ENCODE measurements around the gene DGKB. TPM values are rescaled to one million over a fixed set of nuclear protein-coding genes. Genes with fewer than 3 reads are reported as not detected.

The DGKB gene
- total RNA-seq, 1 donor = not detected

DNA sequence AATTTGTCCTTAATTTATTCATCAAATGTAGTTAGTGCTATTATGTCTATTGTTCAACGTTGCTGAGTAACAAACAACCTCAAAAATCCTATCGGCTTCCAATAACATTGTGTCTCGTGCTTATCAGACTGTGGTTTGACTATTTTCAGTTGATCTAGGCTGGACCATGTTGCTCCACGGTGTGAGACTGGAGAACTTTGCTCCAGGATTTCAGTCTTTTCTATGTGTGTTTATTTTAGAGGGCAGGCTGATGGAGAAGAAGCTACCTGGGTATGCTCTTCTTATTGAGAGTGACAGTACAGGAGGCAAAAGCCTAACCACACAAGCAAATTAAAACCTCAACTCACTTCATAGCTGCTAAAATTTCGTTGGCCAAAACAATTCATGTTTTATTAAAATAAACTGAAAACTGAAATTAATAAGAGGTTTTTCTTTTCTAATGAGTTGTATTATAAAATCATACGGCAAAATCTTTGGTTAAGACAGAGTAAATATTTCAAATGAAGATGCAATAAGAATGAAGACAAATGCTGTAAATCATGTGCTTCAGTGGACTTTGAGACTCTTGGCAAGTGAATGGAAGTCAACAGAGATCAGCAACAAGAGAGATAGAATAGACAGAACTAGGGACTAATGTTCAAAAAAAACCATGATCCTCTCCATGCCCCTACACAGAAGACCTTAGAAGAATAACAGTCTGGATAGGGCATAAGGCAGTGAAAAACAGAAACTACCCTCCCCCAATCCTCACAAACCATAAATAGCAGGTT is 495.1 kb downstream of the DGKB start:
- DNase-seq (ENCODE audit: low read depth in 2 of 3, low spot score in 2 of 3) = no peak

DNA sequence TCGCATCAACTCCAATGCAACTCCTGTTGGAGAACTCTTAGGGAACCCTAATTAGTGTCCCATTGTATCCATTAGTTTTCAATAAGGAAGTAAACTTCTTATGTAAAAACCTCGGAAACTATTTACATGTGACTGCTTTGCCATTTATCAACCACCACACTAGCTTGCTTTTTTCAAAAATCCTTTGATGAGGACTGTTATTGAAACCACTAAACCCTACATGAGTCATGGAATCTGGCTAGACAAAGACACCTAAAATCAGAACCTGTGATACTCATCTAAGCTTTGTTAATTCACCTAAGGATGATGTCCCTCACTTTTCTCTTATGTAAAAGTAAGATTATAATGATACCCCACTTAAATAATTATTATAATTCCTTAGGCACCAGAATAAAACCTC is 499.0 kb downstream of the DGKB start:
- DNase-seq (ENCODE audit: low read depth in 2 of 3, low spot score in 2 of 3) = no peak

DNA sequence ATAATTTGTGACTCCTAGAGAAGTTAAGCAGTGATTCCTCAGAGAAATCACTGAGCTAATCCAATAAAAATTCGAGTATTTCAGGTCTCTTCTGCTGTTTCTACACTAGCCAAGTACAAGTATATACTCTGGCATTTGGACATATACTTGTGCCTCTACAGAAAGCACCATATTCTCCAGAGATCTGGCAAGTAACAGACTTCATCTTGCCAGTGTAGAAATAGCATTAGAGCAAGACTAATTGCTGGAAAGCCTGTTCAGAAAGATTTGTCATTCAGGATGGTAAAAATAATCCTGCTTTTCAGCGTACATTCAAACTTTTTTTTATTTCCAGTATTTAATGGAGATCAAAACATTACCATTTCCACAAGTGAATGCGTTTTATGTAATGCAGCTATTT is 502.3 kb downstream of the DGKB start:
- DNase-seq (ENCODE audit: low read depth in 2 of 3, low spot score in 2 of 3) = no peak

DNA sequence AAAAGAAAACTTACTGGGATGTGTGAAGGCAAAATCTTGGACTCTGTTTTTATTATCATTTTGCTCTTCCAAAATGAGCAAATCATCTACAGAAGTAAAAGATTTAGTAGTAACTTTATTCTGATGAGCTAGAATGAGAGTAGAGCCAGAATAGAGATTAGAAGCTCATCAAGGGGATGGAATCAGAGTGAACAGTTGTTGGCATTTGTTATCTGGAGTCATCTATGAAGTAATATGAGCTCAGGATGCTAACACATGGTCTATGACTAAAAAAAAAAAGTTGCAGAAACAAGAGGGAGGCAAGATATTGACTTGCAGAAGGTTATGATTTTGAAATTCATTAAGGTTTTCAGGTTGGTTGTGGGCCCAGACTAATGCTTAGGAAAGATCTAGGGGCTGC is 504.0 kb downstream of the DGKB start:
- DNase-seq (ENCODE audit: low read depth in 2 of 3, low spot score in 2 of 3) = no peak

DNA sequence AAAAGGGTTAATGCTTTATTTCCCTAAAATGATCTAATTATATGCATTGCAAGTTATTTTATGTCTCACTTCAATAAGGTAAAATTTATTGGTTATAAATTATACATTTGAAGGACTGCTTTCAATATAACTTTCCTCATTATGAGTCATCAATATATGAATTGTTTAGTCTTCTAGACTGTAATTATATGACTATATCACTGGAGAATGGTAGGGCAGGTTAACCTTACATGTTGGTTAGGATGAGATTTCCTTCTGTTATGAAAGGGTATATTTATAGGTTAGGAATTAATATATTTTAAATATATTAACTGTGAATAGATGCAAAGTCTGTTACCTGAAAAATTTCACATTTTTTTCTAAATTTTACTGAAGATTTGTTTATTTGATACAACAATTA is 506.7 kb downstream of the DGKB start:
- no peak for DNase-seq (ENCODE audit: low read depth in 2 of 3, low spot score in 2 of 3)

DNA sequence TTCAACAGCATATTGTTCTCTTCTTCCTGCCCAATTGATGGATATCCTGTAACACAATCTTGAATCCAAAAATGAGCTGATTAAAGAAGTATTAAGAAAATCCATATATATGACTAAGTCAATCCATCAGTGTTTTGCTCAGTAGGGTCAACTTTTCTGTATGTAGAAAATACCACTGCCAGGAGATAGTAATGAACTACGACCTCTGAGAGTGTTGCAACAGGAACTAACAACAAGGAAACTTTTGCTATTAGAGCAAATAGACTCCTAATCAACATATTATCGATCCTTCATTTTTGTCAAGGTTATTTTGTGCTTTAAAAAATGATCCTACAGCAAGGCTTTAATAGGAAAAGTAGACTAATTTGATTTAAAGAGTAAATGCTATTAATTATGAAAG is 507.8 kb downstream of the DGKB start:
- no peak for DNase-seq (ENCODE audit: low read depth in 2 of 3, low spot score in 2 of 3)

DNA sequence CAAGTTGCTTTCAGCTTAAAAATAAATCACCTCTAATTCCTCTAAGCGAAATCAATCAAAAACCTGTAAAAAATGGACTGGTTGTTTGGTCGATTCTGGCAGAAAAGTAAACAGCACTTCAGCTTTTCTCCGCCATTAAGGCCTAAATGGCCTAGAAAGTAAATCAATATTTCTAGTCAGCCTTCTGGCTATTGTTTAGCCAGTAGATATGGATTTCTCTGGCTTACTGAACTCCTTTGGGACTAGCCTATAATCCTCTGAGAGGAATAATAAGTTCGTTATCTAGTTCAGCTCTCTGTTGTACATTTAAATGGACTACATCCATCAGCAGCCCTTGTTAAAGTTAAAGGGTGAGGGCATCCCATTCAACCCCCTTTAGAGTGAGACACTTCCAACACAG is 513.0 kb downstream of the DGKB start:
- no peak for DNase-seq (ENCODE audit: low read depth in 2 of 3, low spot score in 2 of 3)

DNA sequence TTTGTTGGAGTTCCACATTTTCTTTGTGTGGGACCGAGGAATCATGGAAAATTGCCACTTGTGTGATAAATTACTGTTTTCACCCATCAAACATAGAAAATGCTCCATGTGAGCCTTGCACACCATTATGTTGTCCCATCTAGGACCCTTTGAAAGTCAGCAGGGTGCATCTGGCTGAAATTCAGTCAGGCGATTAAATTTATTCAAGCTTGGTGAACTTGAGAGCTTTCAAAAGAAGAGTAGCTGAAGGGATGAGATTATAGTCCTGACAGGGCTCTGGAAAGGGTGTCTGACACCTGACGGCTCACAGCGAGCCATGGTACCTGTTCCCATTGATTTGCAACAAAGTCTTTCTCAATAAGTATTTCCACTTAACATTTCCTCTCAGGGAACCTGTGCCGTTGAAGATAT is 513.4 kb downstream of the DGKB start:
- no peak for DNase-seq (ENCODE audit: low read depth in 2 of 3, low spot score in 2 of 3)

DNA sequence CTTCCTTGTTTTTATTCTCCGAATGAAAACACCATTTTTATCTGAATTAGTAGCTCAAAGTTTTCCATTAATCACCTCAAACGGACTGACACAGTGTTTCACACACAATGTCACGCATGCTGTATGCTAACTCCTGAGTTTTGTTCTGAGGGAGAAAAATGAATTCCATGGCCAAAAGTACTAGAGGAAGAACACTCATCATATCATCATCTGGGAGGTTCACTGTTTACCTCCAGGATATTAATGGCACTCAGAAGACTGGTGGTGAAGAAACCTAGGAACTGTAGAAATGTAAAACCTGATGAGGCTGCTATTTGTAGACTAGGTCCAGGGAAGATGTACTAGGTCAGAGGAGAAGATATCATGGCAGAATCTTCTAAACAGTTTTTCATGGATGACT is 517.5 kb downstream of the DGKB start:
- no peak for DNase-seq (ENCODE audit: low read depth in 2 of 3, low spot score in 2 of 3)

DNA sequence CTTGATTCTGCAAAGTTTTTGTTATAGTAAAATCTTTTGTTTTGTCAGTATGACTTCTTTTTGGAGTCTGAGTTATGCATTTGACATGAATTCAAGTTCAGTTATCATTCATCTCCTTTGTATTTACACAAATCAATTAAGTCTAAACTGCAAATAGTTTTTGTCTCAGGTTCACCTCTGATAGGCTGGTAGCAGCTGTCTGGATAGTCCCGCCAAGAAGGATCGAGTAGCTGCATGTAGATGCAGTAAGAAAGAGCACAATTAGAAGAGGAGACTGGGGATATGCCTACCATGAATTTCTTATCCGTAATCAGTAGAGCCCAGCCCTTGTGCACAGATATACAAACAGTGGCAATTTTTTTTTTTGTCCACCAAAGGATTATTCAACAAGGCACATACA is 520.6 kb downstream of the DGKB start:
- no peak for DNase-seq (ENCODE audit: low read depth in 2 of 3, low spot score in 2 of 3)

DNA sequence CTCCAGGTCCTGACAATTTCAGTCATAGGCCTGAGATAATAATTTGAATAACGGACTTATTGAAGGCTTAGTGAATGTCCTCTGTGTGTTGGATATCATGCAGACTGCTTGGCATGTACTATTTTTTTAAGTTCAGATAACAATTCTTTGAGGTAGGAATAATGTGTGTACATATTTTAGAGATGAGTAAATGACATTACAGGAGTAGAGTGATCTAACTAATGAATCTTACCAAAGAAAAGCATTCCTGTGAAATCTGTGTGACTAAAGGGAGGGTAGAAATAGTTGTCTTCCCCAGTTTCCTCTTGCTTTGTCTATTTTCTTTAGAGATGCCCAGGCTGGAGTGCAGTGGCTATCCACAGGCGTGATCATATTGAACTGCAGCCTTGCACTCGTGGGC is 521.2 kb downstream of the DGKB start:
- DNase-seq (ENCODE audit: low read depth in 2 of 3, low spot score in 2 of 3) = no peak

DNA sequence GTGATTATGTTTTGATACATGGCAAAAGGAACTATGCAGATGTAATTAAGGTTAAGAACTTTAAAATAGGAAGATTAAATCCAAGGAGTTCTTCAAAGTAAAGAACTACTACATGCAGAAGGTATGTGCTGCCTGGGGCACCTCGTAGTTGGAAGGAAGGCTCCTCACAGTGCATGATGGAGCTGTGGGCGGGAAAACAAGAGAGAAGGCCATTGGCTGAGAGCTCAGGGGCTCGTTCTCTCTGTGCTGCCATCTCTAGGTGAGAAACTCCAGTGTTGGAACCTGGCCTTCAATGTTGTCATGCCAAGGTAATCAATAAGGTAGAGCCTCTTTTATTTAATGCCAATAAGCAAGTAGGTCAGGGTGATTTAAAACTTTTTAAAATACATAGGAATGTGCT is 521.7 kb downstream of the DGKB start:
- DNase-seq (ENCODE audit: low read depth in 2 of 3, low spot score in 2 of 3) = no peak

DNA sequence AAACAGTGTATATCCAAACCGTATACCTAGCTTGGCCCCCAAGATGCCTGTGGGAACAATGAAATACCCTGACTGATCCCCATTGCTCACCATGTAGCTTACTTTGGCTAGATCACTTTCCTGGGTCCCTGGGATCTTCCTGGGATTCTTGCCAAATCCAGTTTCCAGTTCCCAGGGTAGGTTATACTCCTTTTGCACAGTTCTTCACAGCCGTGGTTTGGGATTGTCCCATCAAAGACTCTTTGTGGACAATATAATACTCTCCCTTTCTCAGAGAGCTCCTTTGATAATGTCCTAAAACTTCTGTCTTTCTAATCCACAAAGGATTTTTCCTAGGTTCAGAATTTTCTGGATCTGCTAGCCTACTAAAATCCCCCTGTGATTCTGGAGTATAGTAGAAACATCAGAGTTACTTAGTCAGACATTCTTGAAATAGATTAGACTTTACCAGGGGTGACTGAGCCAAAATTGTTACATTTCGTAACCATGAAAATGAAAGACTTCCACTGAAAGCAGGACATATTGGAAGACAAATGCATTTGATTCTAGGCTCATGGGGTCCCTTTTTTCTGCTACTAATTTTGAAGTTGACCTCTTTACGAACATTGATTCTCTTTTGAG is 524.8 kb downstream of the DGKB start:
- DNase-seq (ENCODE audit: low read depth in 2 of 3, low spot score in 2 of 3) = no peak

DNA sequence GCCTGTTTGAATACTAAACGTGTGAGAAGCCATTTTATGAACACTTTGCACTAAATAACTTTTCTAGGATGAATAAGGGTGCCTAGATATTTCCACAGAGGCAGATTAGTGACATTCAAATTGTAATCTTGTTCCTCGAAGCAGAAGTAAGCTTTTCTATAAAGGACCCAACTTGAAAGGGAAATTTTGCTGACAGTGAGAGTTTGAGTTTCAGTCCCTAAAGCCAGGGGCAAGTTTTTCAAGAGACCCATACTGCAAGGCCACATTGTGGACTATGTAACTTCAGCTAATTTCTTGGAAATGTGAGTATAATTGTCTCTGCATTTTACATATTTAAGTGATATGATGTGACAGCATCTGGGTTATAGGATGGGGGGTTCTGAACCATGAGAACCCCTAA is 525.8 kb downstream of the DGKB start:
- DNase-seq (ENCODE audit: low read depth in 2 of 3, low spot score in 2 of 3) = no peak

DNA sequence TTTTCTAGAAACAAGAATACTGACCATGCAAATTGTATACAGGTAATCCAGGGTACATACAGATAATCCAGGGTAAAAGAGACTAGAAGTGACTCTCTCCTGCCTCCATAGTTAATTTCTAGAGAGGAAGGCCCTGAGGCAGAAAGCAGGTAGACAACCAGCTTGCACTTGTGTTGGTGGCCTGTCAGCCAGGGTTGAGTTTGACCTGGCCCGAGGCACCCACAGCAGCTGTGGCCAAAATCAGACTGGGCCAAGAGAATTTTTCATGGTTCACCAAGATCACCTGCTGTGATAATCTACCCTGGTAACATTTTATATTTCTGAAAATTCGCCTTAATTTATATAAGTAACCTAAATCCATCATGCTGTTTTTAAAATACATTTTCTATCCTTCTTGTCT is 526.6 kb downstream of the DGKB start:
- no peak for DNase-seq (ENCODE audit: low read depth in 2 of 3, low spot score in 2 of 3)

DNA sequence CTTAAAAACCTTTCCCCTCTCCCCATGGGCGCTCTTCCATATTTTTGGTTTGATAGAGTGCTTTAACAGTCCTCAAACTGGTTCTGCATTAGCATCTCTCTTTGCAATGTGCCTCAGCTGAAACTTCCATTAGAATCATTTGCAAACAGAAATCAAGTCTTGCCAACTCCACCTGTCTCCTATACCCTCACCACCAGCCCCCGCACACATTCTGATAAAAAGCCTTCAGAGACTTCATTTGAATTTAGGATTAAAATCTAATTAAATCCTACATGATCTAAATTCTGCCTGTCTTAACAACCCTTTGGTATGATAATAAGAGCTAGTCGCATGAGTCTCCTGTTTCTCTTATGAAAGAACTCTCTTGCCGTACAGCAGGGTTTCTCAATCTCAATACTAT is 528.2 kb downstream of the DGKB start:
- DNase-seq (ENCODE audit: low read depth in 2 of 3, low spot score in 2 of 3) = no peak

DNA sequence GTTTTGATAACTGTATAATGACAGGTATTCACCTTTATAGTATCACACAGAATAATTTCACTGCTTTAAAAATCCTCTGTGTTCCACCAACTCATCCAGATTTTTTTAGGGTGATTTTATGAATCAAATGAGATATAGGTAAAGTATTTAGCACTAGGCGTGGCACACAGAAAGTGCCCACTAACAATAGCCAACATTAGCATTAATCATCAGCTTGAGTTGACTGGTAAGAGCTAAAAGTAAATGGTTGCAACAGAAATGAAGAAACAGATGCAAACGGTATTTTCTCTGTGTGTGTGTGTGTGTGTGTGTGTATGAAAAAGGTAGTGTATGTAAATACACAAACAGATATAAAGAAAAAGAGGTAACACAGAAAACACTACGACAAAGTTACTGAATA is 534.3 kb downstream of the DGKB start:
- no peak for DNase-seq (ENCODE audit: low read depth in 2 of 3, low spot score in 2 of 3)

DNA sequence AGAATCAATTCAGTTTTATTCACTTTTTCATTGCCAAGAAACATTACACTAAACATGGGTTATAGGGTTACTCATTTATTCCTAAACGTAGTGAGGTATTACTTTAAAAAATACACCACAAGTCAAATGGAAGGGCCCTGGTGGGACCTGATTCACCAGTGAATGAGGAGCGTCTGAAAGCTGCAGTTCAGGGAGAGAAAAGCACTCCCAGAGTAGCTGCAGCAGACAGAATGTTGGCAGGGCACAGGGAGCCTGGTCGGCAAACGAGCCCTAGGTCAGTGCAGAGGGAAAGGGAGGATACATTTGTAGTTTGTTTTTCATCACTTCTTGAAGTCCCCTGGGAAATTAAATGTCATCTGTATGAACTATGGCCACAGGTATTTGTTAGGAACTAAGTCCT is 551.4 kb downstream of the DGKB start:
- no peak for DNase-seq (ENCODE audit: low read depth in 2 of 3, low spot score in 2 of 3)

DNA sequence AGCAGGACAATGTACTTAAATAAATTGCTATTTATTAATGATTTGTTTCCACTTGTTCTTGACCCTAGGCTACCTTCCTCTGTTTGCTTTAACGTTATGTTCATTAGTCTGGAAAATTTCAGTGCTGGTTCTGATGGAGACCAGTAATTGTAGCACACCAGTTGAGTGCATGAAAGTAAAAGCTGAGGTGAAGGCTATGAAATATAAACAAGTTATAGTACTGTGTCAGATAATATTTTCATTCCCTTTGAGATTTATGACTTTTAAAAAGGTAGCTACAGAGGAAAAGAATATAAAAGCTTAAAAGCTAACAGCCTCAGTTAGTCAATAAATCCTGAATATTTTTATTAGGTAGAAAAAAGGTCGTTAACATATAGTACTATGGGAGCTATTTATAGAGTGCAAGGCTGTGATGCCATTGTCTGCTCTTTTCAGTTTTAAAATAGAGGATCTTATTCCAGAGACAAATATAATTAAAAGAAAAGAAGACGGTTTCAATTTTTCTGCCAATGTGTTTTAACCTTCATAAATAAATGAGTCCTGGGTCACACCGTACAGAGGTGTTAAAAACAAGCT is 561.3 kb downstream of the DGKB start:
- no peak for DNase-seq (ENCODE audit: low read depth in 2 of 3, low spot score in 2 of 3)

DNA sequence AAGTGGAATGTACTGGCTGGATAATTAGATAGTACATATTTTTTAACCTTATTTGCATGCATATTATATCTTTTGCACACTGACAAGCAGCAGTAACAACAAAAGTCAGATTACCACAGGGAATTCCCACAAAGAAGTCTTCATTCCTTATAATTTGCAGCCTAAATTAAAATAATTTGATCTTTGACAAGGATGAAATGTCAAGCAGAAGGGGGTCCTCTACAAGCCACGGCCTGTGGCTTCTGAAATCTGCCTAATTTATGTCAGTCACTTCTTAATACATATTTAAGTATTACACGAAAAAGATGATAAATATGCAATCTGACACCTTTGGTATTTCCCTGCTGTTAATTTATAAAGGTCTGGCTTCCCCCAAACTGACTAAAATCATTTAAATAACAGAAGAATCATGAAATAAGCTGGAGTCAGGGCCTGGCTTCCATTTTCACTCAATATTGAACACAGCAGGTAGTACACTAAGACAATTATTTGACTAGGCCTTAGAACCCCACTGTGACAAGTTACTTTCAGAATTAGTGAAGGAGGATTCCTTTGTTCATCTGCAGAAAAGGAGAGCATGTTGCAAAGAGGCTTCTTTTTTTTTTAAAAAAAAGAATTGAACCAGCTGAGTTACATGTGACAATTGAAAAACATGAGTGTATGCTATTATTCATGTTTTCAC is 562.0 kb downstream of the DGKB start:
- DNase-seq (ENCODE audit: low read depth in 2 of 3, low spot score in 2 of 3) = no peak

DNA sequence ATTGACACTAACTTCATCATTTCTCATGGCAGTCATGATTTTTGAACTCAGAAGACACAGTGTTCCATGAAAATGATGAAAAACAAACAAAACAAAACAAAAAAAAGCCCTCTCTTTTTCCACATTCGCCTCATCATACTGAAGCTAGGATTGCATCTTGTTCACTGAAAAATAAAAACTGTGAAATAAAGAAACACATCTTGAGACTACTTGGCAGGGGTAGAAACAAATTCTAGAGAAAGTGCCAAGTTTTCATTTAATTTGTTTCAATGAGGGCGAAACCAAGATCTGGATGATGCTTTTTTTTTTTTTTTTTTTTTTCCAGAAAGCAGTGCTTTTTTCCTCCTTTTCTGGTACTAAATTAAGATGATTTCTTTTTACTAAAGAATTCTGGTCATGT is 562.7 kb downstream of the DGKB start:
- no peak for DNase-seq (ENCODE audit: low read depth in 2 of 3, low spot score in 2 of 3)

DNA sequence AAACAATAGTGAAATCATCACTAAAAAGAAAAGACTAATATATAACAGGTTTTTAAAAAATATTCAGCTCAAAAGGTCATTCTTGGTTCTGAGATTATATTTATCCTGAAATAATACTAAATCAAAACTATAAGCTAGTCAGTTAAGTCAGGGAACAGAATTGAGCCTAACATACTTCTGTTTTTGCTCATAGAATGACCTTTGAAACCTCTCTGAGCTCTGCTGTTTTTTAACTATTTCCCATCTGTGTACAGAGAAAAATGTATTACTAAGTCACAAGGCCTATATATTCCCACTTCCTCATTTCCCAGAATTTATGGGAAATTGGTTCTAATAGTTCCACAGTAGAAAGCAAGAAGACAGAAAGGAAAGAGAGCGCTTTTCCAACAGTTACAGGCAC is 566.3 kb downstream of the DGKB start:
- no peak for DNase-seq (ENCODE audit: low read depth in 2 of 3, low spot score in 2 of 3)

Measured in hematopoietic multipotent progenitor cell (in vitro differentiated cells).